HG03442 (cell line): Measurements from ENCODE around the gene FAM184B.
"Not testable (repeated sequence)": the region's sequence is repeated elsewhere in the genome, so short reads cannot be mapped to it uniquely, and the experiment has no call there.

ENCODE experiments used
- ATAC-seq: cut with Tn5 transposase; IDR thresholded peaks from one replicate; pipeline ENCODE4 v1.9.1; 2021; ENCODE audit warnings: mild to moderate bottlenecking, moderate library complexity; ENCODE audit not compliant: unreplicated experiment

FAM184B gene

GRCh38 chr4:17721496-17722355 is 59.7 kb downstream of the FAM184B start:
- no peak for ATAC-seq

GRCh38 chr4:17719106-17719505 is 62.3 kb downstream of the FAM184B start:
- ATAC-seq: no peak

DNA sequence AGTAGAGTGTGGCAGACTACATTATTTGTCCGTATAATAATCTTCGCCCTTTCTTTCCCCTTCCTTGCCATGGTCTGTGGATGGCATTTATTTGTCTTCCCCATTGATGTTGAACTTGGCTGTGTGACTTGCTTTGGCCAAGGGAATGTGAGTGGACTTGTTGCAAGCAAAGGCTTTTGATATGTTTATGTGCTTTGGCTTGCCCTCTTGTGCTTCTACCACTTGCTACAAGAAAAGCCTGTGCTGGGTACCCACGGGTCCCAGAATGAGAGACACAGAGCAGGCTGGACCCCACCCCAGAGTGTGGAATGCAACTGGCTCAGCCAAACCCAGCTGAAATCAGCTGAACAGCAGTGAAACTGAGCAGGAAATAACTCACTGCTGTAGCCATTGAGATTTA is 63.0 kb downstream of the FAM184B start:
- ATAC-seq: no peak

GRCh38 chr4:17717301-17717700 is 64.1 kb downstream of the FAM184B start:
- ATAC-seq: no peak

DNA sequence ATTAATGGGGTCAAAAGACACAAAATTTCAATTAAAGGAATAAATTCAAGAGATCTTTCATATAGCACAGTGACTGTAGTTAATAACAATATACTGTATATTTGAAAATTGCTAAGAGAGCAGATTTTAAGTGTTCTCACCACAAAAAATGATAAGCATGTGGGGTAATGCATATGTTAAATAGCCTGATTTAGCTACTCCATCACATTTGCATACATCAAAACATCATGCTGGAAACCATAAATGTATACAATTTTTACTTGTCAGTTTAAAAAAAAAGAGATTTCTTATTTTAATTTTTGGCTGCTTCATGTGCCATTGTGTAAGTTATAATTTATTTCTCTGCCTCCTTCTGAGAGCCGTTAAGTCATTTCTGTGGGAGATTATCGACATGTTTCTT is 65.9 kb downstream of the FAM184B start:
- ATAC-seq: no peak

DNA sequence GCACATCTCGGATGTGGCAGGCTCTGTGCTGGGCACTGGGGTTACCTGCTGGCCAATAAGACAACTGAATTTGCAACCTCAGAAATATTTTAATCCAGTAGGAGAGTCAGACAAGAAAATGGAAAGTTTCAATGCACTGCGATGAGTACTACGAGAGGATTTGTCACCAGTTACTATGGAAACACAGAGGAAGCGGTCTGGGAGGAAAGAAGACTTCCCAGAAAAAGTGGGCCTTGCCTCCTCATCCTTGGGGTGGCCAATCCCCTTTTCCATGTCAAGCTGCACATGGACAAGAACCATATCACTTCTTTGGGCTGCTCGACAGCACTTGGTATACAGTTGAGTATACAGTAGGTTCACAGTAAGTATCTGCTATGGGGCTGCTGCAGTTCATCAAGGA is 67.6 kb downstream of the FAM184B start:
- ATAC-seq: no peak

GRCh38 chr4:17712166-17712565 is 69.3 kb downstream of the FAM184B start:
- ATAC-seq: no peak

- not testable (repeated sequence) for ATAC-seq
Measured at GRCh38 chr4:17711206-17711605, 70.2 kb downstream of the FAM184B start.

- no peak for ATAC-seq
Measured at GRCh38 chr4:17709763-17710068, 71.7 kb downstream of the FAM184B start.

DNA sequence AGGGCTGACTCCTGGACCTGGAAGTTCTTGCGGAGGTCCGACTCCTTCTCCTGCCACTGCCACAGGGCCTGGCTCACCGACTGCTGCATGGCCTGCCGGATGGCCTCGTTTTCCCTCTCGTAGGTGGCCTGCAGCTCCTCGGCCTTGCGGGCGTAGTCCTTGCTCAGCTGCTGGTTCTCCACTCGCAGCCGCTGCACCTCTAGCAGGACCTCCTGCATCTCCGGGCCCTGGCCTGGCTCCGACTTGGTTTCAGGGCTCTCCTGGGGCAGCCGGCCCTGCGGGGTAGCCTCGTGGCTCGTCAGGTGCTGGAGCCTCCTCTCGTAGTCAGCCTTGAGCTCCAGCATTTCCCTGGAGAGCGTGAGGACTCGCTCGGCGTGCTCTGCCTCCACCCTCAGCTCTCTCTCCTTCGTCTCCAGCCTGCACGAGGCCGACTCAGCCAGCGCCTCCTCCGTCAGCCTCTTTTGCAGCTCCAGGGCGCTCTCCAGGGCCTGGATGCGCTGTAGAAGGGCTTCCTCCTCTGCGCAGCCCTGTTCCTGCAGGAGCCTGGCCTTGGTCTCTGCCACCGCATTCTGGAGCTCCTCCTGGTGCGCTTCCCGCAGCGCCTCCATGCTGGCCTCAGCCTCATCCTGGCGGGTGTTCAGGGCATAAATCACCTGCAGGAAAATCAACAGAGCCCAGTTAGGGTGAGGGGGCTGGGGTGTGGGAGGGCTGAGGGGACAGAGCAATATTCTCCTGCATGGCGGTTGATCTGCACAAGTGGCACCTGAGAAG is 72.2 kb downstream of the FAM184B start:
- no peak for ATAC-seq

DNA sequence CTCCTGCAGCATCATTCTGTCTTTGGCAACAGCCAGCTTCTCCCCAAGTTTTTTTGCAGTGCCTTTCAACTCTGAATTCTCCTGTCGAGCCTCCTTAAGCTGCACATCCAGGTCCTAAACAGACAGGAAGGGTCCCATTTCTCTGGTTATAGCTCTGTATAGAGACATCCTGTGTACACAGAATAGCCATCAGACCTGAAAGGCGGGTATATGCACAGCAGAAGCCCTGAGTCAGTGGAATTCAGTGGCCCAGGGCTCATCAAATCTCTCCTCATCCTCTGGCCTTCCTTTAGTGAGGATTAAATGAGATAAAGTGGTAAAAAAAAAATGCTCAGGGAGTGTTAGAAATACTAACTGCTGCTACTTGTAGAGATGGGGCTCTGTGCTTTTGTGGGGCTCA is 73.8 kb downstream of the FAM184B start:
- ATAC-seq: no peak

DNA sequence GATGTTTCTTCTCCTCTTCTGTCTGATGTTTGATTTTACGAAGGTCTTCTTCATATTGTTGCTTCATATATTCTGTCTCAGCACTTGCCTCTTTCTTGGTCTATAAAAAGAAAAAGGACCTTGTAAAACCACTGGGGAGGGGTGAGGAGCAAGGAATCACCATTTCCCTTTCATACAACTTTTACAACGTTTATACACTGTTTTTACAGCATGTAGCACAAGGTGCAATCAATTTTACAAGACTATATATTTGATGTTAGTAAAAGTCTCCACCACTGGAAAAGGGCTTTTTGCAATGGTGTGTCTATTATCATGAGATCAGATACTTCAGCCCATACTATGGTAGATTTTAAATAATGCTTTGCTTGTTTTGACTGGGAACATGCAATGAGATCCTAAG is 76.3 kb downstream of the FAM184B start:
- ATAC-seq: no peak

DNA sequence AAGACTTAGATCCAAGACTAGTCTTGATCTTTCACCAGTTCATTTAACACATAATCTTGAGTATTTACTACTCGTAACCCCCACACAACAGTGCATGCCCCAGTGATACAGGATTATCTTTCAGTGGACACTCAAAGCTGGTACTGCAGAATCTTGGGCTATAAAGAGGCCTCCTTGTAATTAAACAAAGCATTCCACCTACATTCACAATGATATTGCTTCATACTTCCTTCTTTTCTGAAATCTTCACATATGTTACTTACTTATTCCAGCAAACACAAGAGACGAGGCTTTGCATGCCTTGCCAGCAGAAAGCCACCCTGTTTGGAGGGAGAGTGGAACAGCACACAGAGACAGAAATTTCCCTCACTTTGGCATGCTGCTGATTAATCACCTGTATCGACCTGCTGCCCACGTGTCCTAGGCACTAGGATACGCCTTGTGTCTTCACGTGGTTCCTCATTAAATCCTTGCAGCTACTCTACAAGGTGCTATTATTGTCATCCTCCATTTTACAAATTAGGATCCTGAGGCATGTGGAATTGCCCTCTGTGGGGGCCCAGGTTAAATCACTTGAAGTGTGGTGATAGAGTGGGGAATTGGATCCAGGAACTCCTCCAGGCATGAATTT is 77.3 kb downstream of the FAM184B start:
- no peak for ATAC-seq

DNA sequence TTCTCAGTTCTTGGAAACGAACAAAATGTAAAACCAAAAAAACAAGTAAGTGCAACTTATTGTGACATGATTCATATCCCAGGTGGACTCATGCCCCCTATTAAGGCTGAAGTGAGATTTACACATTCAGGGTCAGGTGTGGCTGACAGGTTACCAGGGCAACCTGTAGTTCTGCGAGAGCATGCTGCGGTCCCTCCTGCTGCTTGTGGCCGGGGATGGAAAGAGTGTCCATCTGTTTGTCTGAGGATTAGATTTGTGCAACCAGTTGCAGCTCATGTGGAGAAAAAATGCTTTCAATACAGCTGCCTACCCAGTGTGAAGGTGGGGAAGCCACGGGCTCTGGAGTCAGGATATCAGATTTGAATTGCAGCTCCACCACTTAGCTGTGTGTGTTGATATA is 78.8 kb downstream of the FAM184B start:
- no peak for ATAC-seq

- no peak for ATAC-seq
Measured at GRCh38 chr4:17701882-17702281, 79.5 kb downstream of the FAM184B start.

DNA sequence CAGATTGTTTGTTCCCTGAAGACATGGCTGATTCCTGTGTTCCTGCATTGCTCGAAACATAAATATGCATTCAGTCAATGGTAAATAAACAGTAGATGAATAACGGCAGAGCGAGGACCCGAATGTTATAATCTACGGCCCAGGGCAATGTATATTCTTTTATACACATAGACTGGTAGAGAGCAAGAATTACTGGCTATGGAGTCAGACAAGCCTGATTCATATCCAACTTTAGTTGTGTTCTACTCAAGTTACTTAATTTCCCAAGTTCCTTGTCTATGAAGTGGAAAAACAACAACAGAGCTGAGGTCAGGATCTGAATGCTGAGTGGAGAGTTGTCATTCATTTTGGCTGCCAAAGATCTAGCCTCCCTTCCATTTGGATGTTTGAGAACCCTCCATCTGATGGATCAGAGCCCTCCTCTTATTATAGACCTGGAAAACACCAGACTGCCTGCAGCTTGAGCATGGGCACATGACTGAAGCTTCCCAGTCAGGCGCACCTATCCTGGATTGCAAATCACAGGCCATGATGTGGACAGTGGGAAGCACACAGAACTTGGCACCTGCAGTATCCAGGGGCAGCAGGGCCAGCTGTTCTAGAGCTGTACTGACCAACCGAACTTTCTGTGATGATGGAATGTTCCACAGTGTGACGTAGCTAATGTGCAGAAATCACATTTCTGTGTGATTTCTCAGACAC is 80.1 kb downstream of the FAM184B start:
- ATAC-seq: no peak

DNA sequence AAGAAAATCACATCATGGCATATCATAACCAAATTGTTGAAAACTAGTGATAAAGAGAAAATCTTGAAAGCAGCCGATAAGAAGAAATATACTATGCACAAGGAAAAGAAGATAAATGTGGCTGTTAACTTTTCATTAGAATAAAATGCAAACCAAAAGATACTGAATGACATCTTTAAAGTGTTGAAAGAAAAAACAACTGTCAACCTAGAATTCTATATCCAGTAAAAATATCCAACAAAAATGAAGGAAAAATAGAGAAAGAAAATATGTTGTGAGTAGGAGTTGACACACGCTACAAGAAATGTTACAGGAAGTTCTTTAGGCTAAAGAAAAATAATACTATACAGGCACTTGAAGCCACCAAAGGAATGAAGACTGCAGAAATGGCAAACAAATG is 82.0 kb downstream of the FAM184B start:
- ATAC-seq: no peak

GRCh38 chr4:17698116-17698515 is 83.3 kb downstream of the FAM184B start:
- no peak for ATAC-seq

DNA sequence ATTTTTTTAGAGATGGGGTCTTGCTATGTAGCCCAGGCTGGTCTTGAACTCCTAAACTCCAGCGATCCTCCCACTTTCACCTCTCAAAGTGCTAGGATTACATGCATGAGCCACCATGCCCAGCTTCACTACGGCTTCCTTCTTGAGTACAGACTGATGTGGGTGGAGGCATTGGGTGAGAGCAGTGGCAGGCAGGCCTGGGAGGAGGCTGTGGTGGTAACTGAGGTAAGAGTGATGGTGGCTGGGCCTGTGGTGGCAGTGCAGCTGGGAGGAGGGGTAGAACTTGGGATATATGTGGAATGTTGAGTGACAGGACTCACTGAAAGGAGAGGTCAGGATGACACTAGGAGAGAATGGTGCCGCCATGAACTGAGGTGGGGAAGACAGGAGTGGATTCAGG is 86.1 kb downstream of the FAM184B start:
- no peak for ATAC-seq

- no peak for ATAC-seq
Measured at GRCh38 chr4:17694552-17694951, 86.9 kb downstream of the FAM184B start.

DNA sequence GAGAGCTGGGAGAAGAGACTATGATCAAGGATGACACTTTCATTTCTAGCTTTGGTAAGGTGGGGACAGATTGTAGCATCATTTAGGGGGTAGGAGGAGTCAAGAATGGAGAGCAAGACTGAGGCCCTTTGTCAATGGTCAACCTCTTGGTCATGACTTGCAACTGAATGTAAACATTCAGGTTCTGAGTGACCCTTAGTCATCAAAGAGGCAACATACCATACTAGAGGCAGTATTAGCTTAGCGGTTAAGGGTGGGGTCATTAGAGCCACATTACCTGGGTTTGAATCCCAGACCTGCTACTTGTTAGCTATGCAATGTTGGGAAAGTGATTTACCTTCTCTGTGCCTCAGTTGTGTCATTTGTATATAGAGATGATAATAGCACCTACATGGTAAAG is 90.5 kb downstream of the FAM184B start:
- no peak for ATAC-seq
